NCI-H2107 (cell line): Measurements from ENCODE around the gene PCDH17.

ENCODE experiments used
- DNase-seq: peaks from one replicate; lab custom pipeline; 2025; lab: John Stamatoyannopoulos, UW

The PCDH17 gene

GRCh38 chr13:57734306-57734705, 102.8 kb downstream of the PCDH17 start:
- DNase-seq: no peak

DNA sequence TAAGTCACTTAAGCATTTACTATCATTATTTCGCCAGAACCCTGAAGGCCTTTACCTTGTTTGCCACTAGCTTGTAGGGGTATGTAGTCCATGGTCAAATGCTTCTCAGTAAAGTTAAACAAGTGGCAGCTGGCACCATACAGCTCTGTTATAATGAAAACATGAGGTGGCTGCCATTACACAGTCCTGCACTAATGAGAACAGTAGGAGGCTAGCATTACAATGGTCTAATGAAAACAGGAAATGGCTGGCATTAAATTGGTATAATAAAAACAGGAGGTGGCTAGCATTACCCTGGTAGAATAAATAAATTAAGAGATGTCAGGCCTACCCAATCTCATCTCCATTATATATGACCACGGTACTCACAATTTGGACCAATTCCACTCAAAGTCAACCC, 107.5 kb downstream of the PCDH17 start:
- DNase-seq: no peak

- DNase-seq: no peak
These were observed 108.1 kb downstream of the PCDH17 start for GRCh38 chr13:57739543-57740190.

GRCh38 chr13:57740719-57741118, 109.2 kb downstream of the PCDH17 start:
- no peak for DNase-seq

- no peak for DNase-seq
These were observed 116.6 kb downstream of the PCDH17 start for GRCh38 chr13:57748096-57748495.

DNA sequence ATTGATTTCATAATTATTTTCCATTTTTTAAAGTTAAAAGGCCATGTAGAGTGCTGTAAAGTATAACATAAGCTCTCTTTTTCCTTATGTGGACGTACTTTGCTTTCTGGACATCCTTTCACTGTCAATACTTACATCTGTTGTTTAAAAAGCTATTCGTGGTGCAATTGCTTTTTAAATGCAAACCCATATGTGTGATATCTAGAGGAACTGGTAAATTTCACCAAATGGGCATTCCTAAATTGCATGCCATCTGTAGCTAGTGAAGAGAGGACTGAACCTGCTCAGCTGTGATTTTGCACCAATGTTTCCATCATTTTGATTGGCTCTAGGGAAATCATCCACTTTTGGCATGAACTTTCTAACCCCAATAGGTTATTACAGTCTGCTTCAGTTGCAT, 129.4 kb downstream of the PCDH17 start:
- DNase-seq: no peak

DNA sequence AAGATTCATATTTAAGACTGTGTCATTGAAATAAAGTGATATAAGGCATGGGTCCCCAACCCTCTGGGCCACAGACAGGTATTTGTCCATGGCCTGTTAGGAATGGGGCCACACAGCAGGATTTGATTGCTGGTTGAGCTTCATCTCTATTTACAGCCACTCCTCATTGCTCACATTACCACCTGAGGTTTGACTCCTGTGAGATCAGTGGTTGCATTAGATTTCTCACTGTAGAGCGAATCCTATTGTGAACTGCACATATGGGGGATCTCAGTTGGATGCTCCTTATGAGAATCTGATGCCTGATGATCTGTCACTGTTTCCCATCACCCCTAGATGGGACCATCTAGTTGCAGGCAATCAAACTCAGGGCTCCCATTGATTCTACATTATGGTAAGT, 132.1 kb downstream of the PCDH17 start:
- no peak for DNase-seq
